ENCODE results near the gene NSRP1. TPM values are rescaled to one million over a fixed set of nuclear protein-coding genes. Genes with fewer than 3 reads are reported as not detected.

NSRP1 gene
- total and polyA plus RNA-seq, 2 of the 4 experiments (the other 2 are of a cell fraction): 3.4 to 14.2 TPM

DNA sequence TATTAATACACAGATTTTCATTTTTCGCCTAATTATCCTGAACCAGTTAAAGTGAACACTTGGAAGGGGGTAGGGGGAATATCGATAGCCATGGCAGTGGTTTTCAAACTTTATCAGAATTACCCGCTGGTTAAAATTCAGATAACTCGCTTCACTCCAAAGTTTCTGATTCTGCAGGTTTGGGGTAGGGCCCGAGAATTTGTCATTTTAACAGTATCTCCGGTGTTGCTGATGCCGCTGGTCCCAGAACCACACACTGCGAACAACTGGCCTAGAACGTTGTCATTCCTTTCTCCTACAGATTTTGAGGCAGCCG is 313 bp upstream of the NSRP1 start:
- H3K9me3 ChIP-seq (ENCODE audit: control insufficient read depth, insufficient read depth, low read length): no peaks in the 10 kb centered on the region
- peak overlapping the region; percentile 99 for H3K23ac ChIP-seq (ENCODE audit: low read depth, low read length)
- POLR2A ChIA-PET (ENCODE audit: unreplicated experiment): no interaction called here
- peak overlapping the region; percentile 85 for H4K91ac ChIP-seq (ENCODE audit: insufficient read depth, low read depth, low read length)
- peak overlapping the region; percentile 70 for H3K18ac ChIP-seq (ENCODE audit: low read depth, low read length)
- peak overlapping the region; percentile 74 for H3K4me2 ChIP-seq (ENCODE audit: low read depth, low read length)
- intact Hi-C loops (cut with micrococcal nuclease): no loop called here
- peaks cover 3% of the 10 kb centered on the region for H4K20me1 ChIP-seq (ENCODE audit: insufficient read depth, low read length)
- H3K56ac ChIP-seq (ENCODE audit: extremely low read depth, insufficient read depth, low read length): peak overlapping the region; percentile 97
- no TSS peak for BruUV-seq (replicated peaks)
- TF ChIP-seq ELK1 (IDR thresholded peaks at IDR 0.05; ENCODE audit: borderline replicate concordance, low read depth, low read length) (no peak), RFX5 (IDR thresholded peaks at IDR 0.05; ENCODE audit: low read depth, low read length) (no peak), CHD1 (IDR thresholded peaks at IDR 0.05; ENCODE audit: low read depth, low read length) (no peak), FOS (IDR thresholded peaks at IDR 0.05; ENCODE audit: low read depth, low read length) (no peak), MAFK (IDR thresholded peaks at IDR 0.05; ENCODE audit: low read depth, low read length) (no peak), CEBPB (IDR thresholded peaks at IDR 0.05; ENCODE audit: low read depth, low read length) (no peak), NFE2L2 (IDR thresholded peaks at IDR 0.05; ENCODE audit: low read depth, low read length) (no peak), MAZ (IDR thresholded peaks at IDR 0.05; ENCODE audit: borderline replicate concordance, low read depth, low read length) (no peak), CTCF (conservative IDR thresholded peaks at IDR 0.05; ENCODE audit: low read depth, low read length) (no peak), MXI1 (IDR thresholded peaks at IDR 0.05; ENCODE audit: borderline replicate concordance, low read depth, low read length) (no peak)
- TF ChIP-seq, protein P1, sequence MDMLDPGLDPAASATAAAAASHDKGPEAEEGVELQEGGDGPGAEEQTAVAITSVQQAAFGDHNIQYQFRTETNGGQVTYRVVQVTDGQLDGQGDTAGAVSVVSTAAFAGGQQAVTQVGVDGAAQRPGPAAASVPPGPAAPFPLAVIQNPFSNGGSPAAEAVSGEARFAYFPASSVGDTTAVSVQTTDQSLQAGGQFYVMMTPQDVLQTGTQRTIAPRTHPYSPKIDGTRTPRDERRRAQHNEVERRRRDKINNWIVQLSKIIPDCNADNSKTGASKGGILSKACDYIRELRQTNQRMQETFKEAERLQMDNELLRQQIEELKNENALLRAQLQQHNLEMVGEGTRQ (IDR thresholded peaks at IDR 0.05; ENCODE audit: low read depth, low read length): no peak
- CTCF ChIA-PET: no interaction called here
- H2AK9ac ChIP-seq (replicated peaks; ENCODE audit: low read depth, low read length, poor library complexity): peak overlapping the region; percentile 88
- H2AK5ac ChIP-seq (ENCODE audit: low read depth, low read length): peak overlapping the region; percentile 87; the same call in 1 of the 2 replicates
- peaks cover 0 to 24% of the 10 kb centered on the region in 2 experiments; a peak in 2 of 4 replicates for H3K79me1 ChIP-seq (ENCODE audit: low read depth in 1 of 2, low read length in 2 of 2)
- DNase-seq (no peak), ATAC-seq (ENCODE audit: low read depth) (no peak)
- in situ Hi-C loops (cut with MboI; ENCODE audit: low sequenced_read_pairs): loop anchor here (5.0 kb wide), 1 partner anchor 166 kb away; no protein-coding TSS in a partner anchor
- 0 out of 2 replicates have a peak overlapping the region, but pooled peaks have one; percentile 50 for H2BK20ac ChIP-seq (ENCODE audit: low read depth, low read length)
- H4K8ac ChIP-seq (ENCODE audit: low read depth in 2 of 2, low read length in 2 of 2): peak overlapping the region; percentile 90 to 100
- no peaks in the 10 kb centered on the region for H3K27me3 ChIP-seq (ENCODE audit: control insufficient read depth, insufficient read depth, low read length)
- H3K4me1 ChIP-seq (ENCODE audit: control insufficient read depth, insufficient read depth, low read length): no peaks in the 10 kb centered on the region
- H4K5ac ChIP-seq (ENCODE audit: low read depth, low read length): peak overlapping the region; percentile 88
- dilution Hi-C loops (cut with HindIII; ENCODE audit: low sequenced_read_pairs, unreplicated experiment): no loop called here
- peak overlapping the region; percentile 84 for H2BK5ac ChIP-seq (ENCODE audit: low read depth, low read length, poor library complexity, severe bottlenecking)
- peak overlapping the region; percentile 84 for H3K4me3 ChIP-seq (ENCODE audit: insufficient read depth, low read depth, low read length)
- H3K9ac ChIP-seq (ENCODE audit: low read depth, low read length): peak overlapping the region; percentile 99
- H2BK120ac ChIP-seq (ENCODE audit: low read depth, low read length): peak overlapping the region; percentile 89
- peak overlapping the region; percentile 98 for H3K4ac ChIP-seq (ENCODE audit: low read depth, low read length)
- H3K9me1 ChIP-seq (ENCODE audit: insufficient read depth, low read length): no peaks in the 10 kb centered on the region
- peak overlapping the region; percentile 97 for H3K27ac ChIP-seq (ENCODE audit: insufficient read depth, low read length)
- peak overlapping the region; percentile 99 for H3K14ac ChIP-seq (replicated peaks; ENCODE audit: low read depth, low read length)
- peaks cover 2% of the 10 kb centered on the region; the same call in 1 of the 2 replicates for H3K36me3 ChIP-seq (ENCODE audit: control insufficient read depth, insufficient read depth, low read length)
- H2BK15ac ChIP-seq (ENCODE audit: low read depth, low read length): peak overlapping the region; percentile 39; the same call in 1 of the 3 replicates
- H2AFZ ChIP-seq (replicated peaks; ENCODE audit: low read length, poor library complexity): peak overlapping the region; percentile 94
- 8% methylated on average over 4 of the region's 10 CpGs; no CpG with 5 or more reads in 1 of the 2 experiments for WGBS, 2 experiments (ENCODE audit: extremely low coverage in 2 of 2, insufficient read length in 1 of 2)

Measured in IMR-90 (cell line).